ENCODE measurements around the gene ZNF311. TPM values are rescaled to one million over a fixed set of nuclear protein-coding genes. Genes with fewer than 3 reads are reported as not detected.

The ZNF311 gene
- total RNA-seq, 4 donors from 2014 or later, result 1.1 to 1.9 TPM; not detected in 2

GRCh38 chr6:29028821-29029220, 23.7 kb upstream of the ZNF311 start:
- Histone ChIP-seq H3K4me1 (no peaks in the 10 kb centered on the region), H3K36me3 (no peaks in the 10 kb centered on the region), H3K4me3 (no peak overlapping the region), H3K9me3 (no peaks in the 10 kb centered on the region), H3K27me3 (peaks cover 47% of the 10 kb centered on the region), H3K27ac (no peak overlapping the region)
- in situ Hi-C loops (cut with MboI; ENCODE audit: low pct_ligation_motif_present in 1 of 4, low pct_unique_long_range_greater_than_20kb in 1 of 4, low sequenced_read_pairs in 3 of 4), result no loop called here
- intact Hi-C loops (cut with DNase I; ENCODE audit: low total_unique reads), result no loop called here
- DNase-seq, result no peak
- TF ChIP-seq, protein P1, sequence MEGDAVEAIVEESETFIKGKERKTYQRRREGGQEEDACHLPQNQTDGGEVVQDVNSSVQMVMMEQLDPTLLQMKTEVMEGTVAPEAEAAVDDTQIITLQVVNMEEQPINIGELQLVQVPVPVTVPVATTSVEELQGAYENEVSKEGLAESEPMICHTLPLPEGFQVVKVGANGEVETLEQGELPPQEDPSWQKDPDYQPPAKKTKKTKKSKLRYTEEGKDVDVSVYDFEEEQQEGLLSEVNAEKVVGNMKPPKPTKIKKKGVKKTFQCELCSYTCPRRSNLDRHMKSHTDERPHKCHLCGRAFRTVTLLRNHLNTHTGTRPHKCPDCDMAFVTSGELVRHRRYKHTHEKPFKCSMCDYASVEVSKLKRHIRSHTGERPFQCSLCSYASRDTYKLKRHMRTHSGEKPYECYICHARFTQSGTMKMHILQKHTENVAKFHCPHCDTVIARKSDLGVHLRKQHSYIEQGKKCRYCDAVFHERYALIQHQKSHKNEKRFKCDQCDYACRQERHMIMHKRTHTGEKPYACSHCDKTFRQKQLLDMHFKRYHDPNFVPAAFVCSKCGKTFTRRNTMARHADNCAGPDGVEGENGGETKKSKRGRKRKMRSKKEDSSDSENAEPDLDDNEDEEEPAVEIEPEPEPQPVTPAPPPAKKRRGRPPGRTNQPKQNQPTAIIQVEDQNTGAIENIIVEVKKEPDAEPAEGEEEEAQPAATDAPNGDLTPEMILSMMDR (IDR thresholded peaks at IDR 0.05), result no peak
- TF ChIP-seq POLR2AphosphoS5 (IDR thresholded peaks at IDR 0.05) (no peak), POLR2A (IDR thresholded peaks at IDR 0.05) (no peak), EP300 (IDR thresholded peaks at IDR 0.05; ENCODE audit: low read depth) (no peak)
- WGBS, 2 donors (ENCODE audit: low coverage in 1 of 2), result 92% methylated on average over 2 to 13 of the region's 13 CpGs

- Histone ChIP-seq H3K9me3 (no peaks in the 10 kb centered on the region), H3K27ac (no peak overlapping the region), H3K4me1 (no peaks in the 10 kb centered on the region), H3K27me3 (peaks cover 70% of the 10 kb centered on the region), H3K36me3 (no peaks in the 10 kb centered on the region), H3K4me3 (no peak overlapping the region)
- in situ Hi-C loops (cut with MboI; ENCODE audit: low pct_ligation_motif_present in 1 of 4, low pct_unique_long_range_greater_than_20kb in 1 of 4, low sequenced_read_pairs in 3 of 4) (no loop called here), intact Hi-C loops (cut with DNase I; ENCODE audit: low total_unique reads) (no loop called here)
- TF ChIP-seq EP300 (IDR thresholded peaks at IDR 0.05; ENCODE audit: low read depth), result no peak
- TF ChIP-seq, protein P1 (IDR thresholded peaks at IDR 0.05), result no peak
- no peak for TF ChIP-seq POLR2A (IDR thresholded peaks at IDR 0.05)
- TF ChIP-seq POLR2AphosphoS5 (IDR thresholded peaks at IDR 0.05), result no peak
- DNase-seq, result no peak
- 40 to 46% methylated on average over 2 of the region's 2 CpGs for WGBS, 2 donors (ENCODE audit: low coverage in 1 of 2)
Measured at GRCh38 chr6:29025927-29026585, 20.9 kb upstream of the ZNF311 start.

- intact Hi-C loops (cut with DNase I; ENCODE audit: low total_unique reads), result no loop called here
- H3K27me3 ChIP-seq, result peaks cover 52% of the 10 kb centered on the region
- WGBS, 2 donors (ENCODE audit: low coverage in 1 of 2), result 70 to 71% methylated on average over 2 of the region's 2 CpGs
- no peak overlapping the region for H3K4me3 ChIP-seq
- in situ Hi-C loops (cut with MboI; ENCODE audit: low pct_ligation_motif_present in 1 of 4, low pct_unique_long_range_greater_than_20kb in 1 of 4, low sequenced_read_pairs in 3 of 4), result loop anchor here in 1 of 4 donors (25.0 kb wide), 1 partner anchor 184 kb away; no protein-coding TSS in a partner anchor
- TF ChIP-seq EP300 (IDR thresholded peaks at IDR 0.05; ENCODE audit: low read depth) (no peak), POLR2A (IDR thresholded peaks at IDR 0.05) (no peak), POLR2AphosphoS5 (IDR thresholded peaks at IDR 0.05) (no peak)
- TF ChIP-seq, protein P1 (IDR thresholded peaks at IDR 0.05), result no peak
- H3K27ac ChIP-seq, result no peak overlapping the region
- no peaks in the 10 kb centered on the region for H3K9me3 ChIP-seq
- H3K36me3 ChIP-seq, result no peaks in the 10 kb centered on the region
- no peak for DNase-seq
- peaks cover 0 to 6% (median under 1%) of the 10 kb centered on the region in 4 donors for H3K4me1 ChIP-seq
Measured at GRCh38 chr6:29021434-29021833, 16.3 kb upstream of the ZNF311 start.

GRCh38 chr6:29019629-29020028, 14.5 kb upstream of the ZNF311 start:
- no peaks in the 10 kb centered on the region for H3K9me3 ChIP-seq
- no peak overlapping the region for H3K27ac ChIP-seq
- DNase-seq, result no peak
- in situ Hi-C loops (cut with MboI; ENCODE audit: low pct_ligation_motif_present in 1 of 4, low pct_unique_long_range_greater_than_20kb in 1 of 4, low sequenced_read_pairs in 3 of 4) (loop anchor here (5.0 to 25.0 kb wide), 4 partner anchors 182 to 337 kb away; no protein-coding TSS in a partner anchor), intact Hi-C loops (cut with DNase I; ENCODE audit: low total_unique reads) (loop anchor here (5.0 kb wide), 1 partner anchor 332 kb away; no protein-coding TSS in a partner anchor)
- H3K36me3 ChIP-seq, result no peaks in the 10 kb centered on the region
- 49 to 66% methylated on average over 2 of the region's 2 CpGs for WGBS, 2 donors (ENCODE audit: low coverage in 1 of 2)
- TF ChIP-seq POLR2AphosphoS5 (IDR thresholded peaks at IDR 0.05), result no peak
- TF ChIP-seq POLR2A (IDR thresholded peaks at IDR 0.05), result no peak
- TF ChIP-seq, protein P1 (IDR thresholded peaks at IDR 0.05), result no peak
- TF ChIP-seq EP300 (IDR thresholded peaks at IDR 0.05; ENCODE audit: low read depth), result no peak
- peaks cover 0 to 10% (median 3%) of the 10 kb centered on the region in 4 donors for H3K4me1 ChIP-seq
- H3K4me3 ChIP-seq, result no peak overlapping the region
- peaks cover 43% of the 10 kb centered on the region for H3K27me3 ChIP-seq

Data from transverse colon (tissue), 4 donors.